Erythroblast (primary cell): ENCODE measurements around the gene SLC30A9.

ENCODE experiments used
- GATA1 ChIP-seq: IDR thresholded peaks from 2 replicates; pipeline ENCODE4 v1.6.1; 2011; ENCODE audit warnings: low read depth, mild to moderate bottlenecking, control low read depth, low read length, moderate library complexity
- POLR2A ChIP-seq: IDR thresholded peaks from 2 replicates; pipeline ENCODE4 v1.6.1; 2011; ENCODE audit warnings: mild to moderate bottlenecking, low read length

GRCh38 chr4:41969671-41970070, 20.7 kb upstream of the SLC30A9 start:
- TF ChIP-seq POLR2A (no peak), GATA1 (no peak)
